Astrocyte (in vitro differentiated cells and primary cell): ENCODE results near the gene PPM1H. TPM values are rescaled to one million over a fixed set of nuclear protein-coding genes. Genes with fewer than 3 reads are reported as not detected.
A peak's percentile ranks its signal among the peaks of the same experiment; 100 is the strongest.

Source experiments
- DNase-seq: peaks from one replicate; pipeline ENCODE4 v3.0.0-alpha.2; 2010; ENCODE audit warnings: low read depth
- FAIRE-seq: peaks from 2 replicates; lab custom pipeline; 2011; peaks lifted over from hg19 to GRCh38; lab: Jason Lieb, UNC
- H2AFZ ChIP-seq: 2 replicates; pipeline ENCODE4 v1.6.0; 2012; ENCODE audit warnings: low read depth, low read length, inconsistent platforms
- H3K27ac ChIP-seq: 2 replicates; pipeline ENCODE4 v1.5.1; 2011; ENCODE audit warnings: low read depth, low read length, inconsistent platforms
- H3K27me3 ChIP-seq: 2 replicates; pipeline ENCODE4 v1.6.0; 2011; ENCODE audit warnings: low read length, inconsistent platforms; ENCODE audit not compliant: insufficient read depth
- H3K36me3 ChIP-seq: 2 replicates; pipeline ENCODE4 v1.5.1; 2011; ENCODE audit warnings: low read length, inconsistent platforms; ENCODE audit not compliant: insufficient read depth
- H3K4me1 ChIP-seq: 2 replicates; pipeline ENCODE4 v1.5.1; 2011; ENCODE audit warnings: low read length, inconsistent platforms; ENCODE audit not compliant: insufficient read depth
- H3K4me2 ChIP-seq: 2 replicates; pipeline ENCODE4 v1.6.0; 2012; ENCODE audit warnings: low read length, inconsistent platforms
- H3K4me3 ChIP-seq: 2 replicates; pipeline ENCODE4 v1.5.1; 2011; ENCODE audit warnings: low read depth, mild to moderate bottlenecking, low read length, inconsistent platforms; ENCODE audit not compliant: insufficient read depth
- H3K79me2 ChIP-seq: 2 replicates; pipeline ENCODE4 v1.6.0; 2012; ENCODE audit warnings: mild to moderate bottlenecking, low read length, inconsistent platforms; ENCODE audit not compliant: insufficient read depth
- H3K9ac ChIP-seq: 2 replicates; pipeline ENCODE4 v1.6.0; 2012; ENCODE audit warnings: mild to moderate bottlenecking, low read length, inconsistent platforms
- H3K9me3 ChIP-seq: 2 replicates; pipeline ENCODE4 v1.5.1; 2012; ENCODE audit warnings: low read depth, mild to moderate bottlenecking, low read length, inconsistent platforms; ENCODE audit not compliant: insufficient read depth
- H4K20me1 ChIP-seq: 2 replicates; pipeline ENCODE4 v1.6.0; 2012; ENCODE audit warnings: low read length, inconsistent platforms; ENCODE audit not compliant: insufficient read depth
- H3K27ac Mint-ChIP-seq: one replicate; pipeline ENCODE4 v1.8.0; 2021; ENCODE audit warnings: mild to moderate bottlenecking, mixed read lengths; ENCODE audit not compliant: unreplicated experiment
- H3K27me3 Mint-ChIP-seq: one replicate; pipeline ENCODE4 v1.8.0; 2021; ENCODE audit warnings: low read depth, mixed read lengths; ENCODE audit not compliant: unreplicated experiment
- H3K36me3 Mint-ChIP-seq: one replicate; pipeline ENCODE4 v1.8.0; 2021; ENCODE audit warnings: low read depth, mixed read lengths; ENCODE audit not compliant: unreplicated experiment
- H3K4me1 Mint-ChIP-seq: one replicate; pipeline ENCODE4 v1.8.0; 2021; ENCODE audit warnings: low read depth, mixed read lengths; ENCODE audit not compliant: unreplicated experiment
- H3K4me3 Mint-ChIP-seq: one replicate; pipeline ENCODE4 v1.8.0; 2021; ENCODE audit warnings: mild to moderate bottlenecking, moderate library complexity, mixed read lengths; ENCODE audit not compliant: unreplicated experiment
- H3K9me3 Mint-ChIP-seq: one replicate; pipeline ENCODE4 v1.8.0; 2021; ENCODE audit warnings: mild to moderate bottlenecking, mixed read lengths; ENCODE audit not compliant: unreplicated experiment
- CTCF ChIP-seq: IDR thresholded peaks from 2 replicates; pipeline ENCODE4 v1.5.1; 2011; ENCODE audit warnings: low read depth, mild to moderate bottlenecking, inconsistent platforms, low read length, moderate library complexity; ENCODE audit not compliant: insufficient read depth
- EZH2 ChIP-seq: IDR thresholded peaks from 2 replicates; pipeline ENCODE4 v1.6.1; 2012; ENCODE audit warnings: mild to moderate bottlenecking, low read length, inconsistent platforms; ENCODE audit not compliant: insufficient read depth
- total RNA-seq: library from RNA; stranded (reverse); gene quantifications from 2 replicates; pipeline ENCODE4 v1.2.1, GENCODE V29; 2021

PPM1H gene
- total RNA-seq, 1 donor from 2014 or later, result 7.8 TPM

GRCh38 chr12:62656591-62657362, 278.2 kb downstream of the PPM1H start:
- FAIRE-seq, result no peak
- no peak overlapping the region for H3K27ac Mint-ChIP-seq
- H3K79me2 ChIP-seq, result no peaks in the 10 kb centered on the region
- DNase-seq, result no peak
- H3K27me3 ChIP-seq, result no peaks in the 10 kb centered on the region
- no peaks in the 10 kb centered on the region for H3K9me3 ChIP-seq
- no peak overlapping the region for H3K27ac ChIP-seq
- H3K9ac ChIP-seq, result no peak overlapping the region
- peaks cover 6% of the 10 kb centered on the region for H3K4me1 ChIP-seq
- peak overlapping the region; percentile 13 for H2AFZ ChIP-seq
- H3K4me1 Mint-ChIP-seq, result peaks cover 5% of the 10 kb centered on the region
- no peaks in the 10 kb centered on the region for H4K20me1 ChIP-seq
- H3K9me3 Mint-ChIP-seq, result peaks cover 3% of the 10 kb centered on the region
- no peak overlapping the region for H3K4me3 ChIP-seq
- no peaks in the 10 kb centered on the region for H3K36me3 ChIP-seq
- no peak for TF ChIP-seq EZH2
- TF ChIP-seq CTCF, result no peak
- H3K36me3 Mint-ChIP-seq, result peaks cover 9% of the 10 kb centered on the region
- no peak overlapping the region for H3K4me3 Mint-ChIP-seq
- no peak overlapping the region for H3K4me2 ChIP-seq
- H3K27me3 Mint-ChIP-seq, result no peaks in the 10 kb centered on the region

GRCh38 chr12:62655666-62656151, 279.2 kb downstream of the PPM1H start:
- H3K9me3 ChIP-seq, result no peaks in the 10 kb centered on the region
- H3K4me1 ChIP-seq, result peaks cover 2% of the 10 kb centered on the region
- peaks cover 3% of the 10 kb centered on the region for H3K9me3 Mint-ChIP-seq
- H3K4me3 ChIP-seq, result no peak overlapping the region
- no peaks in the 10 kb centered on the region for H3K79me2 ChIP-seq
- FAIRE-seq (no peak), DNase-seq (no peak)
- no peaks in the 10 kb centered on the region for H4K20me1 ChIP-seq
- H3K36me3 ChIP-seq, result no peaks in the 10 kb centered on the region
- peaks cover 6% of the 10 kb centered on the region for H3K36me3 Mint-ChIP-seq
- H2AFZ ChIP-seq, result no peak overlapping the region
- H3K27ac ChIP-seq, result no peak overlapping the region
- H3K4me2 ChIP-seq, result no peak overlapping the region
- peaks cover 5% of the 10 kb centered on the region for H3K4me1 Mint-ChIP-seq
- no peaks in the 10 kb centered on the region for H3K27me3 ChIP-seq
- no peak for TF ChIP-seq CTCF
- no peak for TF ChIP-seq EZH2
- H3K27me3 Mint-ChIP-seq, result no peaks in the 10 kb centered on the region
- H3K27ac Mint-ChIP-seq, result no peak overlapping the region
- H3K4me3 Mint-ChIP-seq, result no peak overlapping the region
- no peak overlapping the region for H3K9ac ChIP-seq
